H1 (cell line): ENCODE measurements around the gene LMAN2. TPM values are rescaled to one million over a fixed set of nuclear protein-coding genes. Genes with fewer than 3 reads are reported as not detected.

Experiments used
- CTBP2 ChIP-seq: IDR thresholded peaks from 2 replicates; pipeline ENCODE4 v1.7.0; 2011; ENCODE audit warnings: borderline replicate concordance, mild to moderate bottlenecking, moderate library complexity, mixed read lengths, low read length; ENCODE audit not compliant: insufficient read depth, insufficient read length
- polyA plus RNA-seq, 7 experiments: library from polyadenylated mRNA; depleted of rRNA in 3 of 7; stranded (reverse) in 5 of 7; unstranded in 2 of 7; fragments of >200 nt in 5 of 7; fragments of 200-250 nt in 2 of 7; gene quantifications; 1 replicate in 5 of 7; 2 replicates in 1 of 7; 4 replicates in 1 of 7; pipeline versions ENCODE4 v1.2.1 to v1.2.3, GENCODE V29; 2011 to 2013; ENCODE audit warnings: missing spikeins in 2 of 7, mixed read lengths in 2 of 7
- total RNA-seq: library from RNA; stranded (reverse); fragmentation: NEBNext Ultra II Directional; extraction: Animal tissue kit (Norgen Biotek cat#: 25700); gene quantifications from 2 replicates; pipeline ENCODE4 v1.2.1, GENCODE V29; 2021

Gene LMAN2
- total and polyA plus RNA-seq, 2 of the 8 experiments (the other 6 are each of a cell fraction or from before 2014, with no cell fraction given): 116 to 225 TPM

DNA sequence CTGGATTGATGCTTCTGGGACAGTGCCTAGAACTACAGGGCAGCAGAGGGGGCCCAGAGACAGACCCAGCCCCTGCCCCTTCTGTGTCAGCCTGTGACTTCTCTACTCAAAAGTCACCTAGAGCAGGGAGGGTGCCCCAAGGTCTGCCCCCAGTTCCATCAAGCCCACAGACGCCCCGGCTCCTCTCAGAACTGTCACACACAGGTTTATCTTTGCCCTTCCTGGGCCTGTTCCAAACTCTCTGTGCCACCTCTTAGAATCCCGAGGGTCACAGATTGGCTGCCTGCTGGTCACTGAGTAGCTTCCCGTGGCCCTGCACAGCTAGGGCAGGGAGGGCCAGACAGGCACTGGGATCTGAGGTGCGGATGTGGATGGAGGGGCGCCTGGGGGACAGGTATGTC lies 8.0 kb upstream of the LMAN2 start (continued):
- TF ChIP-seq CTBP2: no peak
